Mesothelial cell of epicardium (in vitro differentiated cells): ENCODE data around the gene IRX3. TPM values are rescaled to one million over a fixed set of nuclear protein-coding genes. Genes with fewer than 3 reads are reported as not detected.

Experiments
- DNase-seq, 2 experiments: peaks; one replicate each; pipeline ENCODE4 v3.0.0; 2021; ENCODE audit warnings: low spot score in 2 of 2; ENCODE audit not compliant: unreplicated experiment in 2 of 2
- H3K27ac Mint-ChIP-seq: 2 replicates; pipeline ENCODE4 v1.8.0; 2021; ENCODE audit warnings: mixed read lengths
- H3K27me3 Mint-ChIP-seq: 2 replicates; pipeline ENCODE4 v1.8.0; 2021; ENCODE audit warnings: low read depth, mixed read lengths
- H3K36me3 Mint-ChIP-seq: 2 replicates; pipeline ENCODE4 v1.8.0; 2021; ENCODE audit warnings: mixed read lengths
- H3K4me1 Mint-ChIP-seq: 2 replicates; pipeline ENCODE4 v1.8.0; 2021; ENCODE audit warnings: mixed read lengths
- H3K4me3 Mint-ChIP-seq: 2 replicates; pipeline ENCODE4 v1.8.0; 2021; ENCODE audit warnings: mild to moderate bottlenecking, moderate library complexity, mixed read lengths
- H3K9me3 Mint-ChIP-seq: 2 replicates; pipeline ENCODE4 v1.8.0; 2021; ENCODE audit warnings: mixed read lengths
- total RNA-seq: library from RNA; stranded (reverse); gene quantifications from 3 replicates; pipeline ENCODE4 v1.2.1, GENCODE V29; 2021
- TF ChIP-seq, protein P1 (sequence below): fragments of 200-600 bp; sonication (generic); IDR thresholded peaks from one replicate; pipeline ENCODE4 v1.5.0; 2021; ENCODE audit warnings: antibody characterized with exemption; ENCODE audit not compliant: unreplicated experiment

IRX3 gene
- total RNA-seq, 1 donor from 2014 or later, result 45.2 TPM

GRCh38 chr16:54317101-54317611, 30.6 kb upstream of the IRX3 start:
- Mint-ChIP-seq H3K27ac (no peak overlapping the region), H3K27me3 (peaks cover 3% of the 10 kb centered on the region), H3K4me3 (no peak overlapping the region), H3K36me3 (no peaks in the 10 kb centered on the region), H3K4me1 (peaks cover 2% of the 10 kb centered on the region), H3K9me3 (no peaks in the 10 kb centered on the region)
- TF ChIP-seq, protein P1, sequence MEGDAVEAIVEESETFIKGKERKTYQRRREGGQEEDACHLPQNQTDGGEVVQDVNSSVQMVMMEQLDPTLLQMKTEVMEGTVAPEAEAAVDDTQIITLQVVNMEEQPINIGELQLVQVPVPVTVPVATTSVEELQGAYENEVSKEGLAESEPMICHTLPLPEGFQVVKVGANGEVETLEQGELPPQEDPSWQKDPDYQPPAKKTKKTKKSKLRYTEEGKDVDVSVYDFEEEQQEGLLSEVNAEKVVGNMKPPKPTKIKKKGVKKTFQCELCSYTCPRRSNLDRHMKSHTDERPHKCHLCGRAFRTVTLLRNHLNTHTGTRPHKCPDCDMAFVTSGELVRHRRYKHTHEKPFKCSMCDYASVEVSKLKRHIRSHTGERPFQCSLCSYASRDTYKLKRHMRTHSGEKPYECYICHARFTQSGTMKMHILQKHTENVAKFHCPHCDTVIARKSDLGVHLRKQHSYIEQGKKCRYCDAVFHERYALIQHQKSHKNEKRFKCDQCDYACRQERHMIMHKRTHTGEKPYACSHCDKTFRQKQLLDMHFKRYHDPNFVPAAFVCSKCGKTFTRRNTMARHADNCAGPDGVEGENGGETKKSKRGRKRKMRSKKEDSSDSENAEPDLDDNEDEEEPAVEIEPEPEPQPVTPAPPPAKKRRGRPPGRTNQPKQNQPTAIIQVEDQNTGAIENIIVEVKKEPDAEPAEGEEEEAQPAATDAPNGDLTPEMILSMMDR, result no peak
- no peak for DNase-seq

DNA sequence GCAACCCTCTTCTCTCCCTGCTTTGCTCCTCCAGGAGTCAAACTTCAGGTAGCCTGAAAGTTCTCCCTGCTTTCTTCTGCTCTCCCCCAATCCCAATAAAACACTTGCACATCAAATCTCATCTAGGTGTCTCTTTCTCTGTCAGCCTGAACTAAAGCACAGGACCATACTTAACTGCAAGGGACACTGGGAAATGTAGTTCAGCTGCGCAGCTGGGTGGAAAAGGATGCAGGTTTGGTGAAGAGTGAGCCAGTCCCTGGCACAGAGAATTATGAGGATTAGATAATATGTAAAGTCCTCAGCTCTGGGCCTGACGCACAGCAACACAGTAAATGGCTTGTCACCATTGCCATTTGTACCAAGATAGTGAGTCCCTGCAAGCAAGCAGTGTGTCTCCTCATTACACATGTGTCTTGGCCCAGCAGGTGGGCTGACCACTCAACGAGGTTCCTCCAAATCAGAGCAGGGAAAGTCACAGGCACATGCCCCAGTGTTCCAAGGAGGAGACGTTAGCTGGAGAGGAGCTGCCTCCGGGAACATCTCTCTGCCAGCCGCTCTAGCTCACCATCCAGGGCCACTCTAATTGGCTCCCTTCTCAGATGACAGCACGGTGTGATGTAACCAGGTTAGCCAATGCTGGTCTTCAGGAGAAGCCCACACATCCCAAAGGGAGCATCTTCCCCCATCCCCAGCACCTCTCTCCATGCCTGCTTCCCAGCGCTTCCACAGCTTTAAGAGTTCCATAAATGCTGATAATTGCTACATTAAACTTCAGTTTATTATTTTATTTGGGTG, 29.7 kb upstream of the IRX3 start:
- peaks cover 8% of the 10 kb centered on the region for H3K27me3 Mint-ChIP-seq
- no peaks in the 10 kb centered on the region for H3K9me3 Mint-ChIP-seq
- no peak for DNase-seq
- H3K36me3 Mint-ChIP-seq, result no peaks in the 10 kb centered on the region
- H3K4me3 Mint-ChIP-seq, result no peak overlapping the region
- H3K27ac Mint-ChIP-seq, result no peak overlapping the region
- peaks cover 2% of the 10 kb centered on the region for H3K4me1 Mint-ChIP-seq
- TF ChIP-seq, protein P1, result no peak

GRCh38 chr16:54313789-54314188, 27.2 kb upstream of the IRX3 start:
- TF ChIP-seq, protein P1, result no peak
- Mint-ChIP-seq H3K27ac (no peak overlapping the region), H3K27me3 (peaks cover 19% of the 10 kb centered on the region), H3K4me3 (no peak overlapping the region), H3K36me3 (no peaks in the 10 kb centered on the region), H3K4me1 (peaks cover 2% of the 10 kb centered on the region), H3K9me3 (no peaks in the 10 kb centered on the region)
- DNase-seq, result no peak

- H3K36me3 Mint-ChIP-seq, result no peaks in the 10 kb centered on the region
- DNase-seq, result no peak
- peaks cover 2% of the 10 kb centered on the region for H3K4me1 Mint-ChIP-seq
- H3K27me3 Mint-ChIP-seq, result peaks cover 21% of the 10 kb centered on the region
- no peak overlapping the region for H3K27ac Mint-ChIP-seq
- no peaks in the 10 kb centered on the region for H3K9me3 Mint-ChIP-seq
- TF ChIP-seq, protein P1, result no peak
- H3K4me3 Mint-ChIP-seq, result no peak overlapping the region
Measured at GRCh38 chr16:54312502-54312991, 26.0 kb upstream of the IRX3 start.

DNA sequence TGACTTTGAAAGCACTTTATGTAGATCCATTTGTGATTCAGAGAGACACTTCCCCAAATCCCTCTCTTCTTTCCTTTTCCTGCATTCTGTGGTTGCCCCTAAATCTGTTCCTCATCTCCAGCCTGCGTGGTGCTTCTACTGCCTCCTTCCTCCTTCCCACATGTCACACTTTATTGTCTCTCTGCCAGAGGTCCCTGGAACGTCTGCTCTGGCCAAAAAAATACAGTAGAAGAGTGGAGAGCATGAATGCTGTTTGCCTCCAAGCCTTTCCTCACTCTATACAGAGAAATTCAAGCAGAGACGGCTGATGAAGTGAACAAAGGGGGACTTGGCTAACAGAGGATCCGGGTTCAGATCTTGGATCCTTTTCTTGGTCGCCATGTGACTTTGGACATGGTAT, 22.8 kb upstream of the IRX3 start:
- TF ChIP-seq, protein P1, result no peak
- Mint-ChIP-seq H3K27ac (no peak overlapping the region), H3K9me3 (no peaks in the 10 kb centered on the region)

More for the DNA sequence above, 22.8 kb upstream of the IRX3 start:
- Mint-ChIP-seq H3K36me3 (no peaks in the 10 kb centered on the region), H3K27me3 (peaks cover 23% of the 10 kb centered on the region), H3K4me3 (no peak overlapping the region), H3K4me1 (peaks cover 10% of the 10 kb centered on the region)
- DNase-seq, result no peak
